Left forelimb (tissue), 1 donor: ENCODE measurements around the gene TAF11.
"Not testable (repeated sequence)": the region's sequence is repeated elsewhere in the genome, so short reads cannot be mapped to it uniquely, and the experiment has no call there.

Experiments used
- DNase-seq: peaks from one replicate; pipeline ENCODE4 v3.0.0-alpha.2; 2018; ENCODE audit warnings: low spot score

Gene TAF11

GRCh38 chr6:34865107-34865506 is 22.7 kb downstream of the TAF11 start:
- DNase-seq: no peak

GRCh38 chr6:34864007-34864406 is 23.8 kb downstream of the TAF11 start:
- no peak for DNase-seq

- DNase-seq: no peak
Observed at GRCh38 chr6:34860776-34861175, 27.1 kb downstream of the TAF11 start.

GRCh38 chr6:34859951-34860350 is 27.9 kb downstream of the TAF11 start:
- no peak for DNase-seq

GRCh38 chr6:34858681-34859080 is 29.2 kb downstream of the TAF11 start:
- DNase-seq: no peak

GRCh38 chr6:34855463-34855862 is 32.4 kb downstream of the TAF11 start:
- DNase-seq: no peak

DNA sequence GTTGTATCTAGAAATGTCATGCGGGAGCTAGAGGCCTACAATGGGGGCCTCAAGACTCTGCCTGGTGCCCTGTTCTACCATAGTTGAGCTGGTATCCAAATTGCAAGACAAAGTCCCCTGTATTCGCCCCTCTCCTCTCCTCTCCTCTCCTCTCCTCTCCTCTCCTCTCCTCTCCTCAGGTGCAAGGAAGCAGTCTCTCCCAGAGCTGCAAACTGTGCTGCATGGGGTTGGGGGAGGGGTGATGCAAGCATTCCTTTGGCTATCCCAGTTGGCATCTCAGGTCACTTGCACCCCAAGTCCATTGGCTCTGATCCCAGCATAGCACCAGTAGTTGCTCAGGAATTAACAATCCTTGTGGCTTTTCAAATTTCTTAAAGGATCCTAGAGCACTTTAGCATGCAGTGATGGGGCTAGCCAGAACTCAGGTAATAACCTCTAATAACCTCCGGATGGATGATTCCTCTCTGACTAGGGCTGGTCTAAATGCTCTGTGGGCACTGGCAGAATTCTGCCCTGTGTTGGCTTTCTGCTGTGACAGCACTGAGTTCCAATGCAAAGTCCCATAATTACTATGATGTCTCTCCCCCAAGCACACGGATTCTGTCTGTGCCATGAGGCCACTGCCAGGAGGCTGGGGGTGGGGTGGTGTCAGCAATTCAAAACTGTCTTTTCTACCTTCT is 35.3 kb downstream of the TAF11 start:
- no peak for DNase-seq

- DNase-seq: no peak
Observed at GRCh38 chr6:34851361-34851760, 36.5 kb downstream of the TAF11 start.

- not testable (repeated sequence) for DNase-seq
Observed at GRCh38 chr6:34849066-34849465, 38.8 kb downstream of the TAF11 start.

- no peak for DNase-seq
Observed at GRCh38 chr6:34839666-34840352, 48.0 kb downstream of the TAF11 start.

DNA sequence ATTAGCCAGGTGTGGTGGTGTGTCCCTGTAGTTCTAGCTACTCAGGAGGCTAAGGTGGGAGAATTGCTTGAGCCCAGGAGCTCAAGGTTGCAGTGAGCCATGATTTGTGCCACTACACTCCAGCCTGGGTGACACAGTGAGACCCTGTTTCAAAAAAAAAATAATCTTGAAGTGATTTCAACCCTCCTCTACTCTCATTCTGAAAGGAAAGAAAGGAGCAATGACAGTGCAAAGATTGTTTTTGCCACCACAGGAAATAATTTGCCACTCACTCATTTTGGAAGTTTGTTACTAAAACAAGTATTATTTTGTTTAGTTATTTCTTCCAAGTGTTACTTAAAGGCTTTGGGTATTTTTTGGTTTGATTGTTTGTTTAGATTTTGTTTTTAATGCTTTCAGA is 50.3 kb downstream of the TAF11 start:
- no peak for DNase-seq

DNA sequence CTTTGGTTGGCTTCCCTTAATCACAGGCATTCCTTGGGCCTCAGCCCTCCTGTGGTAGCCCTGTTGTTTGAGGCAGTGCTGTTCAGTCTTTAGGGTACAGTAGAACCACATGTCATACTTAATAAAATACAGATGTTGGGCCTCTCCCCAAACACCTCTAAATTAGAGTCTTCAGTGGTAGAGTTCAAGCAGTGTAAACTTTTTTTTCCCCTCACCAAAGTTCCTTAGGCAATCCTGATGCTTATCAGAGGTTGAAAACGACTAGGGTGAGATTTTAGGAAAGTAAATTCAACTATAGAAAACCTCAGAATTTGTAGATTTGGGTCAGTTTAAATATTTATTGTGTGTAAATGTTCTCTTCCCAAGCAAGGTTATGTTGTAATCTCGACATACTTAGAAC is 51.4 kb downstream of the TAF11 start:
- no peak for DNase-seq

DNA sequence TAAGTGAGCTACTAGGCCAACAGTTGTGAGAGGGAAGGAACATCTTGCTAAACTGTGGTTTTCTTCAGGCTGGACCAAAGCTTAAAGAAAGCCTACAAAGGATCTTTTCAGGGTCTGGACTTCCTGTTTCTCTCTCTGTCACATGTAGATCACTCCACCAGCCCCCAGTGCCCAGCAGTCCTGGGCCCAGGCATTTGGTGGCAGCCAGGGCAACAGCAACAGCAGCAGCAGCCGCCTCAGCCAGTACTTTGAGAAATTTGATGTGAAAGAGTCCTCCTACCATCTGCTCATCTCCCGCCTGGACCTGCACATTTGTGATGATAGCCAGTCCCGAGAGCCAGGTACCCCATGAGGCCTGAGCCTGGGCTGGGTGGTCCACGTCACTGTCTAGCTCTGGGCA is 51.8 kb downstream of the TAF11 start:
- no peak for DNase-seq

DNA sequence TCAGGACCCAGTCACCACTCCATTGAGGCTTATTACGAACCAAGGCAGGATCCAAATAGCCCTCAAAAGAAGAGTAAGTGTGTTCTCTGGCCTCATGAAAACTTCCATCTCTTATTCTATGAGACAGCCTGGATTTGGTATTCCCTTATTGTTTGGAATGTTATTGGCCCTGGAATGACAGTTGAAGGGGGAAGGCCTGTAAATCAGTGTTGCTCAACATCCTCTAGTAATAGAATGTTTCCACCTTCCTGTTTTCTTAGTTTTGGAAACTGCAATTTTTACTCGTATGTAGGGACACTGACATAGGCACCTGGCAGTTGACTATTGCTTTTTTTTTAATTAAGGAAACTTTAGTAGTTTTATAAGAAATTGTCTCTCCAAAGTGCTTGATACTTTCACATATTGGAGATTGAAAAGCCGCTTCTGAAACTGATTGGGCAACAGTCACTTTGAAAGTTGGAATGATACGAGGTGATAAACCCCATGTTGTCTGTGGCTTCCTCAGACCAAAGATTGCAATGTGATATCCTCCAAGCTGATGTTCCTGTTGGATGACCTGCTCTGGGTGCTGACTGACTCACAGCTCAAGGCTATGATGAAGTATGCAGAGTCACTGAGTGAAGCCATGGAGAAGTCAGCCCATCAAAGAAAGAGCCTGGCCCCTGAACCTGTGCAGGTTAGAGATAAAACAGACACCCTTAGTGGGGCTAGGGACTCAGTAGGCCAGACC is 52.9 kb downstream of the TAF11 start:
- DNase-seq: no peak

DNA sequence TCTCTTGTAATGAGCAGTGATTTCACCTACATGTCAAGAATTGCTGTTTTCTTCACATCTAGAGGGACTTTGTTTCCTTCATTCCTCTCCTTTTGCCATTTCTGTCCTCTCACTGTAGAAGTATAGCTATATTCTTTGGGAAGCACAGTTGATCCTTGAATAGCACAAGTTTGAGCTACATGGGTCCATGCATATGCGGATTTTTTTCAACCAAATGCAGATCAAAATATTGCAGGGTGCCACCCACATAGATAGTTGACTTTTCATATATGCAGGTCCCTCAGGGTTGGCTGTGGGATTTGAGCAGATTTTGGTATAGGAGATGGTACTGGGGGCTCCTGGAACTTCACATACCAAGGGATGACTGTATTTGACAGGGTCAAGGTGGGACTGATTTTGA is 54.9 kb downstream of the TAF11 start:
- DNase-seq: no peak

- no peak for DNase-seq
Observed at GRCh38 chr6:34829137-34829536, 58.7 kb downstream of the TAF11 start.
